Right atrium auricular region (tissue), 2 donors: Measurements from ENCODE around the gene BTBD19. TPM values are rescaled to one million over a fixed set of nuclear protein-coding genes. Genes with fewer than 3 reads are reported as not detected.

ENCODE experiments used
- DNase-seq: peaks from one replicate; pipeline ENCODE4 v3.0.0-alpha.2; 2019; ENCODE audit warnings: low spot score
- H3K27ac ChIP-seq, 2 donors: fragments of 200-600 bp; sonication (generic); 1 replicate in 1 of 2; 2 replicates in 1 of 2; pipeline ENCODE4 v1.5.1; 2016 to 2019
- H3K27me3 ChIP-seq, 2 donors: fragments of 200-600 bp; sonication (generic); one replicate each; pipeline versions ENCODE4 v1.5.1 to v1.6.0; 2017 to 2019
- H3K36me3 ChIP-seq: fragments of 200-600 bp; sonication (generic); one replicate; pipeline ENCODE4 v1.5.1; 2016
- H3K4me1 ChIP-seq, 2 donors: fragments of 200-600 bp; sonication (generic); one replicate each; pipeline versions ENCODE4 v1.5.1 to v1.6.0; 2017 to 2019
- H3K4me3 ChIP-seq, 2 donors: fragments of 200-600 bp; sonication (generic); 1 replicate in 1 of 2; 2 replicates in 1 of 2; pipeline ENCODE4 v1.5.1; 2017 to 2019; ENCODE audit warnings: mild to moderate bottlenecking in 1 of 2, moderate library complexity in 1 of 2
- H3K9me3 ChIP-seq, 2 donors: fragments of 200-600 bp; sonication (generic); one replicate each; pipeline ENCODE4 v1.5.1; 2019
- total RNA-seq, 2 donors: library from RNA; depleted of rRNA; stranded (reverse); fragments of >200 nt; gene quantifications; one replicate each; pipeline ENCODE4 v1.1.0, GENCODE V29; 2016
- TF ChIP-seq, protein P1 (sequence below), 2 donors: fragments of 200-600 bp; sonication (generic); IDR thresholded peaks; one replicate each; pipeline ENCODE4 v1.5.1; 2019; ENCODE audit warnings: antibody characterized with exemption in 2 of 2

The BTBD19 gene
- total RNA-seq, 2 donors from 2014 or later, result 1.8 to 5.6 TPM

GRCh38 chr1:44855742-44856141 lies 47.4 kb downstream of the BTBD19 start:
- TF ChIP-seq, protein P1, sequence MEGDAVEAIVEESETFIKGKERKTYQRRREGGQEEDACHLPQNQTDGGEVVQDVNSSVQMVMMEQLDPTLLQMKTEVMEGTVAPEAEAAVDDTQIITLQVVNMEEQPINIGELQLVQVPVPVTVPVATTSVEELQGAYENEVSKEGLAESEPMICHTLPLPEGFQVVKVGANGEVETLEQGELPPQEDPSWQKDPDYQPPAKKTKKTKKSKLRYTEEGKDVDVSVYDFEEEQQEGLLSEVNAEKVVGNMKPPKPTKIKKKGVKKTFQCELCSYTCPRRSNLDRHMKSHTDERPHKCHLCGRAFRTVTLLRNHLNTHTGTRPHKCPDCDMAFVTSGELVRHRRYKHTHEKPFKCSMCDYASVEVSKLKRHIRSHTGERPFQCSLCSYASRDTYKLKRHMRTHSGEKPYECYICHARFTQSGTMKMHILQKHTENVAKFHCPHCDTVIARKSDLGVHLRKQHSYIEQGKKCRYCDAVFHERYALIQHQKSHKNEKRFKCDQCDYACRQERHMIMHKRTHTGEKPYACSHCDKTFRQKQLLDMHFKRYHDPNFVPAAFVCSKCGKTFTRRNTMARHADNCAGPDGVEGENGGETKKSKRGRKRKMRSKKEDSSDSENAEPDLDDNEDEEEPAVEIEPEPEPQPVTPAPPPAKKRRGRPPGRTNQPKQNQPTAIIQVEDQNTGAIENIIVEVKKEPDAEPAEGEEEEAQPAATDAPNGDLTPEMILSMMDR (IDR thresholded peaks at IDR 0.05), result no peak
- H3K4me1 ChIP-seq, result no peaks in the 10 kb centered on the region
- H3K4me3 ChIP-seq, result no peak overlapping the region
- H3K27ac ChIP-seq, result no peak overlapping the region
- no peaks in the 10 kb centered on the region for H3K9me3 ChIP-seq
- DNase-seq, result no peak
- H3K27me3 ChIP-seq, result no peaks in the 10 kb centered on the region
- H3K36me3 ChIP-seq, result peaks cover 13% of the 10 kb centered on the region

GRCh38 chr1:44857446-44857845 lies 49.1 kb downstream of the BTBD19 start:
- Histone ChIP-seq H3K4me3 (no peak overlapping the region), H3K27me3 (no peaks in the 10 kb centered on the region), H3K27ac (no peak overlapping the region), H3K4me1 (peaks cover 0 to 12% of the 10 kb centered on the region in 2 donors), H3K36me3 (peaks cover 12% of the 10 kb centered on the region), H3K9me3 (no peaks in the 10 kb centered on the region)
- TF ChIP-seq, protein P1 (IDR thresholded peaks at IDR 0.05), result no peak
- DNase-seq, result no peak

GRCh38 chr1:44860331-44860730 lies 52.0 kb downstream of the BTBD19 start:
- peaks cover 12% of the 10 kb centered on the region for H3K36me3 ChIP-seq
- H3K4me3 ChIP-seq, result no peak overlapping the region
- H3K27ac ChIP-seq, result no peak overlapping the region
- peaks cover 0 to 12% of the 10 kb centered on the region in 2 donors for H3K4me1 ChIP-seq
- H3K27me3 ChIP-seq, result no peaks in the 10 kb centered on the region
- H3K9me3 ChIP-seq, result no peaks in the 10 kb centered on the region
- DNase-seq, result no peak
- TF ChIP-seq, protein P1 (IDR thresholded peaks at IDR 0.05), result no peak

DNA sequence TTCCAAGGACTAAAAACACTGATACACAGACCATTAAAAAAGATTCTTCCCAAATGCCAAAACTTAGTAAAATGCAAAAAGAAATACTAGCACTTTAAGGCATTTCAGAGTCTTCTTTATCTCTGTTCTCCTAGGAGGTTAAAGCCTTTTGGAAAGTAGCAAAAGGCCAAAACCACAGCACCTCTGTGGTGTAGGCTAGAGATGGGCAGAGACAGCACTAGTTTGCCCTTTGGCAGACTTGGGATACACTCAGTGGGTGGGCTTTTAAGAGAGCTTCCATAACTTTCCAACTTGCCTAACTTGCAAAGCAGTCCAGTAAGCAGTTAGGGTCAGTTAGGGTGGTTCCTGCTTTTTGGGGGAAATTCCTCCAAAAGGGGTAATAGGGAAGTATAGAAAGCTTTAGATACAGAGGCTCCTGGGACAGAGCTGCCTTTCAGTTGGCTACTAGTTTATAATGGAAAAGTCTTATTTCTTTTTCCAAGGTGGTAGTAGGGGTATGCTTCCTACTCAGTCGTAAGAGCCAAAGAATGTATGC lies 52.6 kb downstream of the BTBD19 start:
- Histone ChIP-seq H3K4me1 (peaks cover 0 to 12% of the 10 kb centered on the region in 2 donors), H3K4me3 (no peak overlapping the region), H3K27me3 (no peaks in the 10 kb centered on the region), H3K36me3 (peaks cover 12% of the 10 kb centered on the region), H3K9me3 (no peaks in the 10 kb centered on the region), H3K27ac (no peak overlapping the region)
- TF ChIP-seq, protein P1 (IDR thresholded peaks at IDR 0.05), result no peak
- no peak for DNase-seq

DNA sequence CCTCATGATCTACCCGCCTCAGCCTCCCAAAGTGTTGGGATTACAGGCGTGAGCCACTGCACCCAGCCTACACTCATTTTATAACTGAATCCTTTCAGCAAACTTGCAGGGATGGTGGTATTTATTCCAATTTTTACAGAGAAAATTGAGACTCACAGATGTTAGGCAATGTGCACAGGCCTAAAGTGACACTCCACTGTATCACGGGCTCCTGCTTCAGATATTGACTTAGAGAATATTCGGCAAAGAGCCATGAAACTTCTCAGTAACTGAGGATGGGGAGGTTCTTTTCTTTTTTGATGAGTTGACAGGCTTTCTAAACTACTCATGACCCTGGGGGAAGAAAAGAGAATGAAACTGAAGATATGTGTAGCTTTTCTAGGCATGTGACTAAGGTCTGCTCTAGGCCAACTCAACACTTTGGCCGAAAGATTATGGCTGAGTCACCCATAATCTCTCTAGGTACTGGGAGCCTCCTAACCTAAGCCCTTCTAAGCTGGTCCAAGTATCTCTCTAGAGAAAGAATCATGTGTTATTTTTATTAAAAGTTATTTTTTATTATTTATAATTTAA lies 54.6 kb downstream of the BTBD19 start:
- no peaks in the 10 kb centered on the region for H3K27me3 ChIP-seq
- H3K27ac ChIP-seq, result no peak overlapping the region
- no peak overlapping the region for H3K4me3 ChIP-seq
- peaks cover 0 to 12% of the 10 kb centered on the region in 2 donors for H3K4me1 ChIP-seq
- no peaks in the 10 kb centered on the region for H3K36me3 ChIP-seq
- no peak for DNase-seq
- no peaks in the 10 kb centered on the region for H3K9me3 ChIP-seq
- TF ChIP-seq, protein P1 (IDR thresholded peaks at IDR 0.05), result no peak

Other genes starting within 250 kb of the BTBD19 start
- 10 to 100 TPM in 1 of 2 donors, 1 to 10 TPM in 1; 8.3 to 13.1 TPM for gene TMEM53, start 134.0 kb upstream of the BTBD19 start, total RNA-seq
- 1 to 10 TPM in 1 of 2 donors, under 1 TPM in 1; 0.19 to 5.2 TPM for gene ARMH1, start 133.8 kb upstream of the BTBD19 start, total RNA-seq
- gene RNU5D-1, start 77.4 kb upstream of the BTBD19 start, total RNA-seq, result not detected
- 1 to 10 TPM in 1 of 2 donors, under 1 TPM in 1; 0.67 to 1.3 TPM for gene KIF2C, start 68.7 kb upstream of the BTBD19 start, total RNA-seq
- gene RPS8, start 33.0 kb upstream of the BTBD19 start, total RNA-seq, result 1,000 to 10,000 TPM; 1,080 to 1,461 TPM
- gene BEST4, start 20.4 kb upstream of the BTBD19 start, total RNA-seq, result not detected
- 10 to 100 TPM in 1 of 2 donors, 1 to 10 TPM in 1; 9.1 to 10.8 TPM for gene PLK3, start 8.1 kb upstream of the BTBD19 start, total RNA-seq
- 1 to 10 TPM in 1 of 2 donors, not detected in 1; 2.4 TPM for gene DYNLT4, start 1.2 kb upstream of the BTBD19 start, total RNA-seq
- gene PTCH2, start 34.7 kb downstream of the BTBD19 start, total RNA-seq, result under 1 TPM; 0.22 to 0.24 TPM
- 10 to 100 TPM; 21.6 to 26.5 TPM for gene EIF2B3, start 178.1 kb downstream of the BTBD19 start, total RNA-seq
- 10 to 100 TPM; 13.0 to 15.6 TPM for gene HECTD3, start 202.8 kb downstream of the BTBD19 start, total RNA-seq
- gene UROD, start 203.7 kb downstream of the BTBD19 start, total RNA-seq, result 10 to 100 TPM; 56.7 to 63.0 TPM